GM19238 (cell line): ENCODE data around the gene TAGLN2.
A peak's percentile ranks its signal among the peaks of the same experiment; 100 is the strongest.

ENCODE experiments used
- DNase-seq: peaks from one replicate; pipeline ENCODE4 v3.0.0; 2011; ENCODE audit warnings: low spot score; ENCODE audit not compliant: insufficient read length

The TAGLN2 gene

DNA sequence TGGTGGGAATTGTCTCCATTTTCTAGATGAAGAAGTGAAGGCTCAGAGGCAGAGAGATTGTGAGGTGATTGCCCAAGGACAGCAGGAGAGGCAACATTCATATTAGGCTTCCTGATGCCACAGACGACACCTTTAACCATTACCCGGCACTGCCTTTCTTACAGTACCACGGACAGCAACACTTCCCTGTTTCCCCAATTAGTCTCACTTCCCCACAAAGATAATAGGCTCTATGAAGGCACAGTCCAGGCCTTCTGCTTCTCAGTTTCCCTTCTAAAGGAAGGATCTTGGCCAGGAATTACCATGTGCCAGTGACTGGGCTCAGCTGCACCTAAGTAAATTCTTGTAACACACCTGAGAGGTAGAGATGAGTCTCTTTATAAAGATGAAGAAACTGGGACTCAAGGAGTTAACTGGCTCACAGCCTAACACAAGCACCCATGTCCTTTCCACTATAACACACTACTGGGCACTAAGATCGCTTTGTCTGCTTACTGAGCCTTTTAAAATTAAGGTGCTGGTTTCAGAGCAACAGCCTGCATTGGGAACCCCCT, 10.5 kb upstream of the TAGLN2 start:
- DNase-seq = no peak

DNA sequence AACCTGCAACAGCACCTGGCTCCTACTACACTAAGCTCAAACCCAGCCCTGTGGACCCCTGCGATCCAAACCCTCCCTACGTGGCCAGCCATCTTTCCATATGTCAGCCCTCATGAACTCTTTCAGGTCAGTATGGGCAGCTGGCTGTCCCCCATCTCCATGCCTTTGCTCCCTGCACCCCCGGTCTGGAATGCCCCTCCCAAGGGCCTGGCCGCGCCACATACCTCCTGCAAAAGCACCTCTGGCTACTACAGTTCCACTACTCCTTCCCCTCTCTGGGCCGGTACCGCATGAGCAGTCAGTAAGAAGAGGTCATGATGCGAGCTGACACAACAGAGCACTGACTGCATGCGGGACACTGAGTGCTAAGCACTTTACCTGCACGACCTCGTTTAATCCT, 10.0 kb upstream of the TAGLN2 start:
- no peak for DNase-seq

DNA sequence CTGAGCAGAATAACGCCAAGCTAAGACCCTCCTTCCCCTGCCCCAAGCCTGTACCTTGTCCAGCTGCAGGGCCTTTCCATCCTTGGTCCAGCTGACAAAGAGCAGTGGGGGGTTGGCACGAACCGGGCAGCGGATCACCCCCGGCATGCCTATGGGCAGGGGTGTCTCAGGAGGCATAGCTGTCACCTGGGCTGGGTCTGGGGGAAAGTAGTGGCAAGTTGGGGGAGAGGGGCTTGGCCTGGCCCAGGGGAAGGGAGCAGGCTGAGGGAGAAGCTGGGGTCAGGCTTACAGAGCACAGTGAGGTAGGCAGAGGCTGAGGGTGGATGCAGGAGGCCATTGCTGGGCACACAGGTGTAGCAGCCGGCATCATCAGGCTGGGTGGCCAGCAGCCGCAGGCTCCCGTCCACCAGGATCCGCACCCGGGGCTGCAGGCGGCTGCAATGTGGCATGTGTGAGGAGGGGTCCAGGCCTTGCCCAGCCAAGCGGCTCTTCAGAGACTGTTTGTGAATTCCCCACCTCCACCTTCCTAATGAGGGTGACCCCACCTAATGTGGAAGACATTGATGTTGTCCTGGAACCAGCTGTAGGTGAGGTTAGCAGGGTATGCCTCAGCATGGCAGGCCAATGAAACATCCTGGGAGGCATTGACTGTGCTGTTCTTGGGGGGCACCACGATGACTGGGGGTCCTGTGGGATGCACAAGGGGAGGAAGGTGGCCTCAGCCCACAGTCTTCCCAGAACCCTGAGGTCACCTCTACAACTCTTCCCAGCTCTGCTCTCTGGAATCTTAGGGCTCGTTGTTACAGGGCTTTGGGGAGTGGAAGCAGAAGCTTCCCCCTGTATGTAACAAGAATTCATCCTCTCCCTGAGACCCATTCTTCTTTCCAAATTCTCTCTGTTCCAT, 9.1 kb upstream of the TAGLN2 start:
- DNase-seq = no peak

DNA sequence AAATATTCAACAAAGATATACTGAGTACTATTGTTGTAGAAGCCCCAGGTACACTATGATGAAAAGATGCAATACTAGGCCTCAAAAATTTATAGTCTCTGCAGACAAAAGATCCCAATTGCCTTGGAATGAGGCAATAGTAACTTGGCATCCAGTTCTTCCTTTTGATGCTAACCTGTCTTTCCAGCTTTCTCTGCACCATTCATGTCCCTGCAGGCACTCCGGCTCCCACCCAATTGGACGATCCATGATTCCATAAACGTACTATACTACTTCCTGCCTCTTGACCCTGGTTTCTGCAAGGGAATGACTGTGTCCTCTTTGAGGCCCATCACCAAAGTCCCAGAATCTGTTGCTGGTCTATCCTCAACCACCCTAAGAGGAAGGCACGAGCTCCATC, 8.0 kb upstream of the TAGLN2 start:
- DNase-seq = no peak

DNA sequence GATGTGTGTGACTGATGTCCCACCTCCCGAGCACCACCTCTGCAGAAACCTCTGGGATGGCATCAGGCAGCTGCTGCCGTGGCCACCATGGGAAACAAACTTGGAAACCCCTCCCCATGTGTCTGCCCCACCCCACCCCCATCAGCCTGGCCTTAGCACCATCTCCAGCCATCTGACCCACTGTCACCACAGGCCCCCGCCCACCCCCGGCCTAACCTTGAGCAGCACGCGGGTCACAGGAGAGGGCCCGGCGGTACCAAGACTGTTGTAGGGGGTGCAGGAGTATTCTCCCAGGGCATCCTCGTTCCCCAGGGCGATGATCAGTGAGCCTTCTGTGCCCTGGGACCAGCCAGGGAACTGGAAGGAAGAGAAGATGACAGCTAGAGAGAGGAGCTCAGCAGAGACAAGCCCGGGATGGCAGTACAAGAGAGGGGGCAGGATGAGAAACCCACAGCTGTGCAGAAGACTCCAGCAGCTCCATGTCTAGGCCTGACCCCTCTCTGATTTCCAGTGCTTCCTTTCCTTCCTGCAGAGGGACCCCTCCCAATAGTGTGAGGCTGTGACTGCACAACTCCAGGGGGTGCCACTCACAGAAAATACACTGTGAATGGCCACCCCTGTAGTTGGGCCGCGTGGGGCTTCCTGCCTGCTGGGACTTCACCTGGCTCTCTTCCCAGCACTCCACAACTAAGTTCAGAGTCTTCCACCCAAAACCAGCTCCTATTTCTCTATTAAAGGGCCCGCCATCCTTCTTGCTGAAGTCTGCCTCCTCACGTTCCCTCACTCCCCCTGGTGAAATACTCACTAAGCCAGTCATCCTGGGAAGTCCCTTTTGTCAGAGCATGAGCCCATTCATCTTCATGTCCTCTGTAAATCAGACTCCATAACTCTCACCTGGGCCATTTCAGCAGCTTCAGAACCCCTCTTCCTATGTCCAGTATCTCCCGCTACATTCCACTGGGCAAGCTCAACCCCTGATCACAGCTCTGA, 7.3 kb upstream of the TAGLN2 start:
- DNase-seq = no peak

DNA sequence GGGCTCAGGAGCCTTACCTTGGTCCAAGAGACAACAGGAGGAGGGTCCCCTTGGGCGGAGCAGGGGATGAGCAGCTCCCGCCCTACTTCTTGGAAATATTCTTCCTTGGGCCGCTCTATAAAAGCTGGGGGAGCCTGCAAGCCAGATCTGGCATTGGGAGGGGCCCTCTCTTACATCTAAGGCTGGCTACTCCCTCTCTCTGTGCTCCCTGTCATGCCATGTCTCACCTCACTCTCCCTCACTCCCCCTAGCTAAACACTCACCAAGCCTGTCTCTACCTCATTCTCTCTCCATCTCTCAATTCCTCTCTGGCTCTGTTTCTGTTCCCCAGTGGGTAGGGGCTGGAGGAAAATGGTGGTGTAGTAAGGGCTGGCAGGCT, 6.5 kb upstream of the TAGLN2 start:
- no peak for DNase-seq

DNA sequence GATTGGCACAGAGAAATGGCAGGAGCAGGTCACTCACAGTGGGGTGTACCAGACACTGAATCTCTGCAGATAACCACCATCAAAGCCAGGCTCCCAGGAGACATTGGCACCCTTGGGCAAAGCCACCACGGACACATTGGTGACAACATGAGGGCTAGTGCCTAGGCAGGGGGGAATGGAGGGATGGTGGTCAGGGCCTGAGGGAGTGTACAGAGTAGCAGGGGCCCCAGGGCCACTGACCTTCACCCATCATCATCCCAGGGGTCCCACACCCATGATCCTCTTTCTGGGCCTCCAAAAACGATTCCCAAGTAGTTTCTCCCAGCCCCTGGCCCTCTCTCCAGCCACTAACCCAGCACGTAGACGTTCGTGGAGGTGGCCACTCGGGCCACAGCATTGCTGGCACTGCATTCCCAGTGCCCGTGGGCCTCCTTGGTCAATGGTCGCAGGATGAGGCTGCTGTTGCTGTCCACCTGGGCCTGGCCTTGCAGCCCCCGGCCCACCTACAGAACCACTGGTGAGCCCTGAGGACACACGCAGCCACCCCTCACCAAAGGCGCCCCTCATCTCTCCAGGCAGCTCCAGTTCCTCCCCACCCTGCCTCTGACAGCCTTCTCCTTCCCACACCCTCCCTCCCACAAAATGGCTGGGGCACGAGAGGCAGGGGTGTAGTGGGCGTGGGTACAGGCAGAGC, 5.9 kb upstream of the TAGLN2 start:
- no peak for DNase-seq

DNA sequence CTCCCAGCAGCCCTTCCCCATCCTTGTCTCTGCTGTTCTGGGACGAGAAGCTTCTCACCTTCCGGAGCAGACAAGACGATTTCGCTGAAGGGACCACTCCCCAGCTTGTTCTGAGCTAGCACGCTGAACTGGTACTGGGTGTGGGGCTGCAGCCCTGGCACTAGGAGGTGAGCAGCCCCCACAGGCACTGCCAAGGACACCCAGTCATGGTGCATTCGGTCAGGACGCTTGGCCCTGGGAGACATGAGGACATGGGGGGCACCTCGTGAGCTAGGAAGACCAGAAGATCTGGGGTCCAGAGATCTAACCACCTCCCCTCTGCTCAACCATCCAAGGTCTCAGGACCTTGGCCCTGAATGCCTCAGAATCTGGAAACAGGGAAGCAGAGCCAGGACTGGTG, 5.3 kb upstream of the TAGLN2 start:
- DNase-seq = no peak

DNA sequence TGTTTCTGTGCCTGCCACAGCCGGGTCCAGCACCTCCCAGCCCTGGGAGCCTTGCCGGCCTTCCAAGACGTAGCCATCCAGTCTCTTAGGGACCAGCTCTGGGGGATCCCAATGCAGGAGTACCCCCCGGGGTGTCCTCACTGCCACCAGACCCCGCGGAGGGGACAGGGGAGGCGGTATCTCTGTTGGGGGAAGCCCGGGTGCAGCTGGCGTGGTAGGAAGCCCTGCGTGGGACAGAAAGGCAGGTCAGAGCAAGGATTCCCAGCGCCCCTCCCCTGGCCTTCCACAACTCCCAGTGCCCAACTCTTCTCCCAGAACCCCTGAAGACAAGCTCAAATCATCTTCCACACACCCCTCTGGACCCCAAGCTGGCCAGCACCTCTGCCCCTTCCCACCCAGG, 4.9 kb upstream of the TAGLN2 start:
- DNase-seq = no peak

DNA sequence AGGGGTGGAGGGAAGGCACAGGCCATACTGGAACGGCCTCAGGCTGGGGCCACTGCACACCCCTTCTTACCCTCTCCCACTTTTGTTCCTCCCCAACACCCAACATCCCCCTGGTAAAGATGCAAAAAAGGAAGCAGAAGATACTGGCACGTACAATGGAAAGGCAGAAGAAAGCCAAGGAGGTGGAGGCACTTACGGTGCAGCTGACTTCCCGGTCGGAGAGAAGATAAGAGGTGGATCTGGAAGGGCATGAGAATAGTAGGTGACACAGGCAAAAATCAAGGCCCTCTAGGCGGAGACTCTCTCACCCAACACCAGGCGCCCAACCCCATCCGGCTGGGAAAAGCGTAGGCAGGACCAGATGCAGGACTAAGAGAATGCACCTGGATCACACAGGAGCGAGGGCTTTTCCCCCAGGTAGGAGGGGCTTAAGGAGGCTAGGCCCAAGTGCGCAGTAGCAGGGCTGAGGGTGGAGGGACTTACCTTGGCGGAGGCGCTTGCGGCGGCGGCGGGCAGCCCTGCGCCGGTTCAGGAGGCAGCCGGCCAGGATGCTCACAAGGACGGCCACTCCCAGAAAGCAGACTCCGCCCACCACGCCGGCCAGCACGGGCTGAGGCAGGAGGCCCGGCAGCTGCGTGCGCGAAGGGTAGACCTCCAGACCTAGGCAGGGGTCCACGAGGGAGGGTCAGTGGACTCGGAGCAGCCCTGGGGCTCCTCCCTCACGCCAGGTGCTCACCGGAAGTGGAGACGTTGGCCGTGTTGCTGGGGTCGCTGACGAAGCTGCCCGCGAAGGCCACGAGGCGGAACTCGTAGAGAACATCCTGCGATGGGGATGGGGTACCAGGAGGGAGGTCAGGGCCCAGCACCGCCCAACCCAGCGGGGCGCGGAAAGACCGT, 4.1 kb upstream of the TAGLN2 start:
- DNase-seq = no peak

DNA sequence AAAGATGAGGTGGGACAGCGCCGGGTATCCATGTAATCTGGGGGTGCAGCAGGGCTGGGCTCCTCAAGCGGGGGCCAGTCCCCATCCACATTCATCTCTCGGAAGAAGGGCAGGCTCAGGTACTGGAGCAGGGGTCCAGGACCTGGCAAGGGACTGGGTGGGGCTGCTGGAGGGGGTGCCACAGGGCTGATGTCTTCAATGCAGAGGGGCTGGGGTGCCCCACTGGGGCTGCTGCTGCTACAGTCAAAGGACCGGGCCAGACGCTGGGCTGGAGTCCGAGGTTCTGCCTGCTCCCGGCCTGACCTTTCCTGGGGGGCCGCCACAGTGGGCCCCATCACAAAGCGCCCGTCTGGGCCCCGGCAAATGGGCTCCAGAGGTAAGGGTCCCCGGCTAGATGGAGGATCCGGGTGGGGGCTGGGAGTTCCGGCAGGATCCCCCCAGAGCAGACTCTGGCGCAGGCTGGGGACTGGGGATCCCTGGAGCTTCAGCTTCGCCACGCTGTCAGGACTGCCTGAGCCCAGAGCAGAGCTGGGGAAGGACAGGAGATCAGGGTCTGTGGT, 3.3 kb upstream of the TAGLN2 start:
- no peak for DNase-seq

DNA sequence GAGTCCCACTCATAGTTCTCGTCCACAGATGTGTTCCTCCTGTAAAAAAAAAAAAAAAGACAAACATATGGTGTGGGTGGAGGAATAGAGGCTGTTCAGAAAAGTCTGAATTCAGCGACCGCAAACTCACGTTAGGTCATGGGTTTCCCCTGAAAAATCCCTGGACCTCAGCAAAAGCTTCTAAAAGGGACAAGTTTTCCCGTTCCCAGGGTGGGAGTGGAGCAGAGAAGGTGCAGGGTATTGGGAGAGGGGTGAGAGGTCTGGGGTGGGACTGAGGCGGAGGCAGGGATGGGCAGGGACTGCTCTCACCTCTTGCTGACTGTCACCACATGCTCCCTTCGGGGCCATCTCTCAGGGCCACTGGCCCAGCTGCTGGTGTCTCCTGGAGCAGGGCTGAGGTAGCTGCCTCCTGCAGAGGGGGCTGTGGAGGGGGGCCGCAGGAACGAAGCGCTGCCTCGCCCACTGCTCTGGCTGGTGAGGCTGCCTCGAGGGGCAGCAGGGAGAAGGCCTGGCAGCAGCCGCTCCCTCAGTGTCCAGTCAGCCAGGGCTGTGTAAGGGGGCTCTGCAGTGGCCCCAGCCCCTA, 2.6 kb upstream of the TAGLN2 start:
- no peak for DNase-seq

DNA sequence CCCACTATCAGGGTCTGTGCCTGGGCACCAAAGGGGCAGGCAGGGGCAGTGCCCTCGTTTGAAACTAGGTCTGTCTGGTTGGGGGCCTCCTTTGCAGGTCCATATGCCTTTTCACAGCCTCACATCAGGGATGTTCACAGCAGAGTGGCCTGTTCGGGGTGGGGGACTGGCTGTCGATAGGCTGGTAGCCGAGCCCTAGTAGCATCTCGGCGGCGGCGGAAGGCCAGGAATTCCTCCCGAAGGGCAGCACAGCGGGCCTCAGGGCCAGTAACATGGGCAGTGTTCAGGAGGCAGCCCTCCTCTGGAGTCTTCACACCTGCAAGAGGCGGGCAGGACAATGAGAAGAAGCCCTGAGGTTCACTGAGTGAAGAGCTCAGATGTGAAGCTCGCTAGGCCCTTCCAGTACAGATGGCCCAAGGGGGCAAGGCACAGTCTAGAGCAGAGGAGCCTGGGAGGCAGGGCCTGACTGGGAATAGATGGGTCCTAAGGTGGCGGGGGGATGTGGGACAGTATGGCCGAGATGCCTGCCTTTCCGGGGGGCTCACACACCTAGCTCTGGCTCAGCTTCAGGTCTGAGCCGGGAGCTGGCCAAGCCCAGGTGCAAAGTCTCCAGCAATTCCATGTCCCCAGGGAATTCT, 2.0 kb upstream of the TAGLN2 start:
- DNase-seq = no peak

DNA sequence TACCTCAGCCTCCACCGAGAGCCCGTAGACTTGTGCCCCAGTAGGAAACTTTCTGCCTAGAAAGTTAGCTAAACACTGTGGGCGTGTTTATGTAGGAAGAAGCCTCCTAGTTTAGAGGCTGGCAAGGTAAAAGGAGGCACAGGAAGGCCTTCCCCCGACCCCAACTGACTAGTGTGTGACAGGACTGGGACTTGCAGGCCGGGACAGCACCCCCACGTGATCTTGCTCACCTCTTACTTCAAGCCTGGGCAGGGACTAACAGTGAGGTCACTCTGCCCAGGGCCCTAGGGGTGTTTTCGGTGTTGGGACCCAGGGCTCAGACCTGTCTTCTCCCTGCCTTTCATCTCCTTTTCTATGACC, 392 bp upstream of the TAGLN2 start:
- peak; percentile 42 for DNase-seq

DNA sequence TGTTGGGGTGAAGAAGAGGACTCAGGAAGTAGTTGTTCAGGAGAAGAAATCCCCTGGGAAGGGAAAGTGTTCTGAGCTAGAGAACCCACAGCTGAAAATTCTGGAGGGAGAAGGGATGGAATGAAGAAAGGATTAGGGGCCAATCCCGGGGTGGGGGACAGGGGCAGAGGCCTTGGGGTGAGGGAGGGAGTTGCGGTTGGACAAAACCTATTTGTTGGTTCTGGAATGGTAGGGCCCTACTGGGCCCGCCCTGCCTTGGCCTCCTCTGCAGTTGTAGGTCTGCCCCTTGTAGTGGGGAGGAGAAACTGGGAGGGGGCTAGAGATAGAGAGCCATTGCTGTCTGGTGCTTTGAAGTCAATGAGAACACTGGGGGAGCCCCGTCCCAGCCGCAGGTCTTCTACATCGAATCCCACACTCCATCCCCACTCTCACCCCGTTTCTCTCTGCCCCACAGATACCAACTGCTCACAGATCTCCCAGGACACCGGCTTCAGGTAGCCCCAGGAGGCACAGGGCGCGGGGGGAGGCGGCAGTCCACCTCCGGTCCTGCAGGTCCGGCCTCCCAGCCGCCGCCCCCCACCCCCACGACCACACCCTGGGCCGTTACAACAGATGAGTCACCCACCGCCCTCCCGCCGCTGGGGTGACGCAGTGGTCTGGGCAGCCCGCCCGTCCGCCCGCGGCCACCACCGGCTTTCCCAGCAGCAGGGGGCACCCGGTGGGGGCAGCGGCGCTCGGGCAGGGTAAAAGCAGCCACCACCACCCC, 1.1 kb downstream of the TAGLN2 start:
- peak; percentile 69 for DNase-seq

DNA sequence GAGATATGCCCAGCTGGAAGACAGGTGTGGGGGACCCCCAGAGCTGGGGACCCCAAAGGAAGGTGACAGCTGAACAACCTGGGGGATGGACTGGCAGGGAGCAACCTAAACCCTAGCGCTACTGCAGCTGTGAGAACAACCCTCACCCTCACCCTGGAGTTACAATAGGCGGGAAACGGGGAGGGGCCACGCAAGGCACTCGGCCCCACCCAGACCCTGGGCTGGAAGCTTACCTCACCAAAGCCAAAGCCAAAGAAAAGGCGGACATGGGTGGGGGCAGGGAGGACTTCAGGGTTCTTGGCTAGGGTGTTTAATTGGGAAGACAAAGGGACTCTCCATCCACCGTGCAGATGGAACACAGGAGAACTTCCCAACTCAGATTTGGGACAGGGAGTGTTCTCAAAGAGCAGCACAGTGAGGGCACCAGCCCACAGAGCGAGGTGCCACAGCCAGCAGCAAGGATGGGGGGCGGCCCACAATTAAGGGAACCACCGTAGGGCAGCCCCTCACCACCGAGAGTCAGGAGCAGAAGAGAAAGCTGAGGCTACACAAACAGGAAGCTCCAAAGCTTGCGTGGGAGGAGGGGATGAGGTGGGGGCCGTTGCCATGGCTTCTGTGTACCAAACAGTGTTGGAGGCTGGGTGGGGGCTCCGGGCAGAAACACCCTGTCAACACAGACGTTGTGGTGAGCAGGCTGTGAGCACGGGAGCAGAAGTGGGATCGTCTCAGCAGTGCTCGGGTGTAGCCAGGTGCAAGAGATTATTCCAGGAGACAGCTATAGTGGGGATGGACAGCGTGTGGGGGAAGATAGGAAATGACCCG, 1.9 kb downstream of the TAGLN2 start:
- peak; percentile 70 for DNase-seq

DNA sequence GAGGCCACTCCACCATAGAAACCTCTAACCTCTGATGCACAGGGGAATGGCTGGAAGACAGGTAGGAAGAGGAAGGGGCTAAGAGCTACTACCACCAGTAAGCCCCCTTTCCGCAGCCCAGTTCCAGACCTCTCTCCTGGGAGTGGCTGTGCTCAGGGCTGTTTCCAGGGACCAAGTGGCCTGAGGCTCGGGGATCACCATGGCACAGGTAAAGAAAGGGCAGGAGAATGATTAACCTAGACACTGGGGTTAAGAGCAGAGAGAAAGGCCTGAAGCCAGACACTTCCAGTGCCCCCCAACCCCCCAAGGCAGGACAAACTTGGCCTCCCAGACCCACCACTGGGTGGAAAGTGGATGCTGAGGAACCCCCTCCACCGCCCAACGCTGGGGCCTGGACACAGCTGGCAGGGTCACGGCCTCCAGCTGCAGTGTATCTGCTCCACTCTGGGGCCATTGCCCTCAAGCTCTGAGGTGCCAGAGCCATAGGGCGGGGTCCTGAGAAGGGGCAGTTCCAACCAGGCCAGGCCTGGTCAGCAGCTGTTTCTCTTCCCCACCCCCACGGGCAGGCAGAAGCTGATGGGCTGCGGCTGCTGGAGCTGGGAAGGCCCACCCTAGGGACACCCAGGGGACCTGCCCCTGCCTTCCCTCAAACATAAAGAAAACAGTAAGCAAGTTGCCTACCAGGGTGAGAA, 2.6 kb downstream of the TAGLN2 start:
- no peak for DNase-seq
